HPDE6-E6E7 (cell line): ENCODE data around the gene MSLN.

ENCODE experiments used
- DNase-seq: peaks from one replicate; pipeline ENCODE4 v3.0.0; 2011; ENCODE audit warnings: missing footprints; ENCODE audit errors: extremely low spot score

Gene MSLN

DNA sequence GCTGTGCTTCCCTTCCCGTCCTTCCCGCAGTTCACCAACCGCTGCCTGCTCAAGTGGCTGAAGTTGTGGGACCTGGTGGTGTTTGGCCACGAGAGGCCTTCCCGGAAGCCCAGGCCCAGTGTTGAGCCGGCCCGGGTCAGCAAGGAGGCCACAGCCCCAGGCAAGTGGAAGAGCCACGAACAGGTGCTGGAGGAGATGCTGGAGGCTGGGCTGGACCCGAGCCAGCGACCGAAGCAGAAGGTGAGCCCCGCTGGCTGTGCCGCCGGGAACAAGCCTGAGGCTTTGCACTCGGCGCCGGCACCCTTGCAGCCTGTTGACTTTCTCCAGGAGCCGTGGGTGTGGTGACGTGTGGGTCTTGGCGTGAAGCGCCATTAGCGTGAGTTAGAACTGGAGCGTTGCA is 30.6 kb downstream of the MSLN start:
- no peak for DNase-seq

DNA sequence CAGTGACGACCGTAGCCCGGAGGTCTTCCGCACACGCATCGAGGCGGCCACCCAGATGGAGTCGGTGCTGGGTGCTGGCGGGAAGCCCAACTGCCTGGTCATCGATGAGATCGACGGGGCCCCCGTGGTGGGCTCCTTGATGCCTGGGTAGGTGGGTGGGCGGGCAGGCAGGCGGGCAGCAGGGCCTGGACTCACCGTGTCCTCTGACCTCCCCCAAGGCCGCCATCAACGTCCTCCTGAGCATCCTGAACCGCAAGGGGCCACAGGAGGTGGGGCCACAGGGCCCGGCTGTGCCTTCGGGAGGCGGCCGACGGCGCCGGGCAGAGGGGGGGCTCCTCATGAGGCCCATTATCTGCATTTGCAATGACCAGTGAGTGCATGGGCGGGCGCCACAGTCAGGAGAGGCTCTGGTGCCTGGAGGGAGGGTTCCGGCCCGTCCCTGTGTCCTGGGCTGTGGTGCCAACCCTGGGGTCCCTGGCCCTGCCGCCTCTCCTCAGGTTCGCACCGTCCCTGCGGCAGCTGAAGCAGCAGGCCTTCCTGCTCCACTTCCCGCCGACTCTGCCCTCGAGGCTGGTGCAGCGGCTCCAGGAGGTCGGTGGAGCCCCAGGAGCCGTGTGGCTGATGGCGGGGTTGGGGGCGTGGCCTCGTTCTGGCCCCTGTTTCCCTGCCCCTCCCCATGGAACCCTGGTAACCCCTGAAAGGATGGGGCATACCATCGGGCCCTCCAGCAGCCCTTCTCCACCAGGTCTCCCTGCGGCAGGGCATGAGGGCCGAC is 31.9 kb downstream of the MSLN start:
- DNase-seq: no peak

DNA sequence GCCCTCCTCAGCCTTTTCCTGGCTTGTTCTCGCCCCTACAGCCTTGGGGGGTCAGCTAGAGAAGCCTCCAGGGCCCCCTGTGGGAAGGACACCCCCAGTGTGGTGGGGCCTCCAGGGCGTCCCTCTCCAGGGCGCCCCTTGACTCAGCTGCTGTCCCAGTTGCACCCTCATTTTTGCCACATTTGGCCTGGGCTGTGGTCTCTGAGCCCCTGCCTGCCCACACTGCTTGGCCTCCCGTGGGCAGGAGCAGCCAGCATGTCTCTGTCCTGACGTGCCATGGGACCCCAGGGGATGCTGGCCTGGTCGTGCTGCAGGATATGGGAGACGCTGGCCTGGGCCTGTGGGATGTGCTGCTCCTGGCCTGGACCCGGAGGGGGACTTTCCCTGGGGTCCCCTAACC is 32.9 kb downstream of the MSLN start:
- DNase-seq: no peak

DNA sequence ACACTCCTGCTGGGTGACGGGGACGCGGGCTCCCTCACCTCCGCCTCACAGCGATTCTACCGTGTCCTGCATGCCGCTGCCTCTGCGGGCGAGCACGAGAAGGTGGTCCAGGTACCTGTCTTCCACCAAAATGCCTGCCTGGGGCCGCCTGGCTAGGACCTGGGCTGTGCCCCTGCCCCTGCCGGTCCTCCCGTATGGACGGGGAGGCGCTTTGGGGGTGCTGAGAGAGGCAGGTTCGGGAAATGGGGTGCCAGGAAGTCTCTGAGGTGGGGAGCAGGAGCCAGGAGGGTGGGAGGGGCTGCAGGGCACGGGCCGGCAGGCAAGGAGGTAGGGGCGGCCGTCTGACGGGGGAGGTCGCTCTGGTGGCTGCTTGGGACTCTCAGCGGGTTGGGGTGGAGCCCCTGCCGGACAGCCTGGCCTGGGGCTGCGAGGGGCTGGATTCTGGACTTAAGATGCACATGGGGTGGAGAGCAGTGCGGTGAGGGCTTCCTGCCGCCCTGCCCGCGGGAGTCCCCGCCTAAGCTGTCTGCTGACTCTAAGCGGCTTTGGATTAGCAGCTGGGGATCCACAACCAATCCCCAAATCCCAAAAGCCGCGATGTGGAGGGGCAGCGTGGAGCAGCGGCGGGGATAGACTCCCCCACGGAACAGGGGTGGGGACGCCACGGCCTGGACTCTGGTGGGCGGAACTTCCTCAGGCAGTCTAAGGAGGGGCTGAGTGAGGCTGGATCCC is 33.7 kb downstream of the MSLN start:
- no peak for DNase-seq

DNA sequence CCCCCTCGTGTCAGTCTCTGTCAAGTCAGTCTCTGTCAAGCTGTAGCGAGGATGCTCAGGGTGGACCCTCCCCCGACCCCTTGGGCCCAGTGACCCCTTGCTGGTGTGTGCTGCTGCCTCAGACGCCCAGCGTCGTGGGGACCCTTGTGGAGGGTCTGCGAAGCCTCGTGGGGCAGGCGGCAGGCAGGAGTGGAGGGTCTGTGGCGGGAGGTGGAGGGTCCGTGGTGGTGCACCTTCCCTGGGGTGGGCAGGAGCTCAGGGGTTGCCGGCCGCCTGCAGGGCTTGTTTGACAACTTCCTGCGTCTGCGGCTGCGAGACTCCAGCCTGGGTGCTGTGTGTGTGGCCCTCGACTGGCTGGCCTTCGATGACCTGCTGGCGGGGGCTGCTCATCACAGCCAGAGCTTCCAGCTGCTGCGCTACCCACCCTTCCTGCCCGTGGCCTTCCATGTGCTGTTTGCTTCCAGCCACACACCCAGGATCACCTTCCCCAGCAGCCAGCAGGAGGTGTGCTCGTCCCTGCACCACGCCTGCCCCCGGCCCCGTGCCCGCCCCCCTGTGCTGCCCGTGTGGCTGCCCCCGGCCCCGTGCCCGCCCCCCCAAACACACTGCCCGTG is 34.4 kb downstream of the MSLN start:
- DNase-seq: no peak

DNA sequence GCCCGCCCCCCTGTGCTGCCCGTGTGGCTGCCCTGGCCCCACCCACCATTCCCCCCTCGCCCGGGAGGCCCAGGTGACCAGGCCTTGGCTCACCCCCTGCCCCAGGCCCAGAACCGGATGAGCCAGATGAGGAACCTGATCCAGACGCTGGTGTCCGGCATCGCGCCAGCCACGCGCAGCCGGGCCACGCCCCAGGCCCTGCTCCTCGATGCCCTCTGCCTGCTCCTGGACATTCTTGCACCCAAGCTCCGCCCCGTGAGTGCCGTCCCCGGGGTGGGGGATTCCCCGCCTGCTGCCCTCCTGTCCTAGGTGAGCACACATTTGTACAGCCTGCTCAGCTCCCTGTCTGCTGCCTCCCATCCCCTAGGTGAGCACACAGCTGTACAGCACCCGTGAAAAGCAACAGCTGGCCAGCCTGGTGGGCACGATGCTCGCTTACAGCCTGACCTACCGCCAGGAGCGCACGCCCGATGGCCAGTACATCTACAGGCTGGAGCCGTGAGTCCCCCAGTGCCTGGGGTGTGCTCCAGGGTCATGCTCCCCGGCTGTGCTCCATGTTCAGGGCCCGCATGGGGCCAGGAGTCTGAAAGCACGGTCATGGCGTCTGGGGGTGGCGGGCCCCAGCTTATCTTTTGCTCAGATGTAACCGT is 35.2 kb downstream of the MSLN start:
- peak; percentile 59 for DNase-seq

DNA sequence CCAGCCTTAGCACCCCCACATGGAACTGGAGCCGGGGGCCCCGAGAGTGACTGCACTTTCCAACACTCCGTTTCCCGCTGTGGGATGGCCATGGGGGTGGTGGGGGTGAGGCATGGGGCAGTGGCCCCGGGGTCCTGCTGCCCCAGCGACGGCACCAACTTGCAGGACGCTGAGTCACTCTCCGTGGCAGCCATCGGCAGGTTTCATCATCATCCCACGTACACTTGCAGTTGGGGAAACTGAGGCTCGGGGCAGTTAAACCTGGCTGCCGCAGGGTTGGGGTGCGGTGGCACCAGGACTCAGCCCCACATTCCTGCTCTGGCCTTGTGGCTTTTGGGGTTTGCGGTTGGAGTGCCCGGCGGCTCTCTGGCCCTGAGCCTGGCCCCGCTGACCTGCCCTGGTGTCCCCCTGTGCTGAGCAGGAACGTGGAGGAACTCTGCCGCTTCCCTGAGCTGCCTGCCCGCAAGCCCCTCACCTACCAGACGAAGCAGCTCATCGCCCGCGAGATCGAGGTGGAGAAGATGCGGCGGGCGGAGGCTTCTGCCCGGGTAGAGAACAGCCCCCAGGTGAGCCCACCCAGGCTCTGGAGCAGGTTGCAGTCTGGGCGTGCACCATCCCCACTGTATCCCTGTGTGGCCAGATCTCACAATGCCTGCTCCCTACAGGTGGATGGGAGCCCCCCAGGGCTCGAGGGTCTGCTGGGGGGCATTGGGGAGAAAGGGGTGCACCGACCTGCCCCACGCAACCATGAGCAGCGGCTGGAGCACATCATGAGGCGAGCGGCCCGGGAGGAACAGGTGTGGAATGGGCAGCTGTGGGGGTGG is 36.0 kb downstream of the MSLN start:
- DNase-seq: no peak

DNA sequence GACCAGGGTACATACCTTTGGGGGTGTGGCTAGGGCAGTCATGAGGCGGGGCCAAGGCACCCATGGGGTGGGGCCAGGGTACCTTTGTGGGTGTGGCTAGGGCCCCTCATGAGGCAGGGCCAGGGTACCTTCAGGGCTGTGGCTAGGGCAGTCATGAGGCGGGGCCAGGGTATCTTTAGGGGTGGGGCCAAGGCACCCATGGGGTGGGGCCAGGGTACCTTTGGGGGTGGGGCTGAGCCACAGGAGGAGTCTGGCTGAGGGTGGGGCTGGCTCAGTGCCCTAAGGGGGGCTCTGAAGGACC is 36.5 kb downstream of the MSLN start:
- DNase-seq: no peak

DNA sequence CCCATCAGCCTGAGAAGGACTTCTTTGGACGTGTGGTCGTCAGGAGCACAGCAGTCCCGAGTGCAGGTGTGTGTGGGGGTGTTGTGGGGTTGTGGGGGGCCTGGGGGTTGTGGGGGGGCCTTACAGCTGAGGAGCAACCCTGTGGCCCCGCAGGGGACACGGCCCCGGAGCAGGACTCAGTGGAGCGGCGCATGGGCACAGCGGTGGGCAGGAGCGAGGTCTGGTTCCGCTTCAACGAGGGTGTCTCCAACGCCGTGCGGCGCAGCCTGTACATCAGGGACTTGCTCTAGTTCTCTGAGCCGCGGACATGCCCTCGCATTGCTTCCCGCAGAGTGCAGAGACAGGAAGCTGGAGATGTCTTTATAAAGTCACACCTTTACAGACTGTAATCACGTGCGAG is 37.2 kb downstream of the MSLN start:
- DNase-seq: no peak

DNA sequence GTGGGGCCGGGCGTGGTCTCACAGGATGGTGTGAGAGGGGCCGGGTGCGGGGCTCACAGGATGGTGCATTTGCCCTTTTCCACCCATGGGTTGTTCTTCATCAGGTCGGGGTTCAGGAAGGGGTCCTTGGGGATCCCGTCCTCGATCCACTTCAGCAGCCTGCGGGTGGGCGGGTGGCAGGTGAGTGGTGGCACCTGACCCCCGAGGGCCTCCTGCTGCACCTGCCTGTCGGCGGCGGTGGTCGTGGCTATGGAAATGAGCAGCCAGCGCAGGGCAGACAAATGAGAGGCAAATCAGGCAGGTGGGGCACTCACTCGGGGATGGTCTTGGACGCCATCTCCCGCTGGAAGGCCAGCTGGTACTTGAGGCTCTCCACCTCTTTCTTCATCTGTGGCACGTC is 38.1 kb downstream of the MSLN start:
- no peak for DNase-seq

DNA sequence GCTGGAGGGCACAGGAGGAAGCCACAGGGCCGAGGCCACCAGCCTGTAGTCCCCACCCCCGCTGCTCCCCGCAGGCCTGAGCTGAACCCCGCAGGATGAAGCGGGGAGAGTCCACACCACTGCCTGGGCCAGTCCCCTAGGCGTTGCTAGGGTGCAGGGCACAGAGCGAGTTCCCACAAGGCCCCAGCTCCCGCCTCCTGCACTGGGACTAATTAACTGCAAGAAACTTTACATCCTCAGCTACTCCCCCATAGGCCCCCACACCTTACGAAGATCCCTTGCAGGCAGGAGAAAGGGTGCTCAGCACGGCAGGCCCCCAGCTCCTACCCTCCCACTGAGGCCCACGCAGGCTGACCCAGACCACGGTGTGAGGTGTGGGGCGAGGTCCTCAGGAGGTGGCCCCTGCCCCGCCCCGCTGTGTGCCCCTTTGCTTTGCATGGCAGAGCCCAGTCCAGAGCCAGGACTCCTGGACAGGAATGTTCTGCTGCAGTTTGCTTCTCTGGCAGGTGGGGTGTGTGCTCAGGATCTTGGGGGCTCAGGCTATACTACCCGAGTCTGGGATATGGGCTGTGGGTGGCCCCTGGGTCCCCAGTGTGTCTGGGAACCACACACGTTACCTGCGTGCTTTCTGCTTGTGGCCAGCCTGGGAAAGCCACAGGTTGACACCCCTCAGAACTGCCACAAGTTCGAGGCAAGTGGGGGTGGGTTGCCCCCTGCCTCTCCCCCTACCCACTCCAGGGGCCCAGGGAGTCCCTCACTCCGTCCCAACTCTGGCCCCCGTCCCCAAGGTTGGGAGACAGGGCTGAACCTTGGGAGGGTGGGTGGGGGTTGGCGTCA is 38.8 kb downstream of the MSLN start:
- DNase-seq: no peak

DNA sequence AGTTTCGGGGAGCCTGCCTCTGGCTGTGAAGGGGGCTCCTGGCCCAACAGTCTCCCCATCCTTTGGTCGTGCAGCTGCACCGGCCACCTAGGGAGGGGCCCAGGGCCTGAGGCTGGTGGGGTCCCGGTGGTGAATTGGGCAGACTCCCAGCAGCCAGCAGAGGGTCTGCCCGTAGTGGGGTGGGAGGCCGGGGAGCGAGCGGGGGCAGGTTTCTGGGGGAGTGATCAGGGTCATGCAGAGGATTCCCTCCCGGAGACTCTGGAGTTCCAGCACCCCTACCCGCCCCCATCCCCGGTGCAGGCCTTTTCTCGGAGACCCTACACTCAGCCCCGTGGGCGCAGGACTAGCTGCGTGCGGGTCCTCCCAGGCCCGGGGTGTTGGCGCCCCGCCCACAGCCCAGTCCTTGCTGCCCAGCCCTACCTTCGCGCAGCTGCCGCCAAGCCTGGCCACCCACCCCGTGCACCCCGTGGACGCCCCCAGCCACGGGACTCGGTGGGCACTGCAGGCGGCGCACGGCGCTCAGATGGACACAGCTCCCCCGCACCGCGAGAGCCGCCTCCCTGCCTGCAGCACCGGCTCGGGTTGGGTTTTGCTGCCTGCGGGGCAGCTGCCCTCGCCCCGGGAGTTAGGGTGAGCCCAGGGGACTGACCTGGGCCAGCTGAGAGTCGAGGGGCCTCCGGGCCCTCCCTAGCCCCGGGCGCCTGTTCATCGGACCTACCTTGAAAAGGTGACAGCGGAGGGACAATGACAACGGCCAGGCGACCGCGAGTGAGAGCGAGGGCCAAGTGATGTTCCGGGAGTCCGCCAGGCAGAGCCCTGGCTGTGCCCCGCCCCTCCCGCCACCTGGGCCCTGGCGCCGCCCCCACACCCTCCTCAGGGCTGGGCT is 39.7 kb downstream of the MSLN start, which contains the start of gene GNG13:
TSS of gene GNG13 (minus strand) at position 787 of the 886 bp plus-strand sequence. CDS start 1,657 bp downstream, outside the sequence.
- DNase-seq: no peak

DNA sequence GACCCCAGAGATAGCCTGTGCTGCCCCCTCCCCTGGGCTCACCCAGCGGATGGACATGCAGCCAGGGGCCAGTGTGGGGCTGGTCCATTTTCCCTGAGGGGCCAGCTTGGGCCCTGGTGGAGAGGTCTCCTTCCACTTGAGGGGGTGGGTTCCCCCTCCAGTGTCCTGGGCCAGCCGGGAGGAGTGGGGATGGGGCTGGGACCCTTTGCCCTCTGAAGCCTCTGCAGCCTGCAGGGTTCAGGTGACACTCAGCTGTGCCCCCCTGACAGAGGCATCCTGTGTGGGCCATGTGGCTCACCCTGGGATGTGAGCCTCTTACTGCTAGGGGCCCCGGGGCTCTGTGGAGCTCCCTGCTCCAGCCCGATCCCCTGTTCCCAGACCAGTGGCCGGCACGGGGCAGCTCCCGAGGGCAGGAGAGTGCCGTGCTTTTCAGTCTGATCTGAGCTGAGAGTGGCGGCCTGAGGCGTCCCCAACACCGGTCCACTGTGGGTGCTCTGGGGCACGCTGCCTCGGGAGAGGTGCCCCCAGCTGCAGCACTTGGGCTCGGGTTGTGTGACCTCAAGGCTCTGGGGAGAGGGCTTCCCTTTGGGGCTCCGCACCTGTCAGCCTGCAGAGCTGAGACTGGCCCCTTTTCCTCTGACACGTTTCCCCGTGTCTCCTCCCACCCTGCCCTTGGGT is 40.4 kb downstream of the MSLN start:
- no peak for DNase-seq

DNA sequence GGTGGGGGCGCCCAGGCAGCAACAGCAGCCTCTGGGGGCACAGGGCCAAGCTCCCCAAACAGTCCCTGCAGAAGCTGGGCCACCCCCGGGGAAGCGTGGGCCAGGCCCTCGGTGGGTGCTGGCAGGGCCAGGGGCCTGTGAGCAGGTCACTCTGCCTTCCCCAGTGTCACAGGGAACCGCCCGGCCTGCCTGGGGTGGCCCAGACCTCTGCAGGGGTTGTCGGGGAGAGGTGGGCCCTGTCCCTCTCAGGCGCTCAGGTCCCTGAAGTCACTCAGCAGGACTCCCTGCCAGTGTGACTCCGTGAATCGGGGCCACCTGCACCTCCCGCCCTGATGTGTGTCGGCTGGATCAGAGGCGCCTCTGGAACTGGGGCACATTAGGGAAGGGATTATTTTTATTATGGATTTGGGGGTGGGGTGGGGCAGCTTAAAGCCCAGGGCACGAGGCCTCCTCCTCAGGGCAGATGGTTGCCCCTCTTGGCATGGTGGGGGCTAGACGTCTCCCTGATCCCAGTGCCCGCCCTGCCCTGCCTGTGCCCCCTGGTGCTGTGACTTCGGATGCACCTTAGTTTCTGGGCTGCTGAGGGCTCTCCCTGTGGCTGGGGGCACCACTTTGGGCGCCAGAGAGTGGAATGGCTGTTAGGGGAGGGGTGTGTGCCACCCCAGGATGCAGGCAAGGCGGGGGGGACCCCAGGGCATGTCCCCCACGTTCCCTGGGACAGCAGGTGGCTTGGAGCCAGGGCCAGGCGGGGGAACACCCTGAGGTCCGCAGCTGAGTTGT is 41.2 kb downstream of the MSLN start:
- DNase-seq: no peak

DNA sequence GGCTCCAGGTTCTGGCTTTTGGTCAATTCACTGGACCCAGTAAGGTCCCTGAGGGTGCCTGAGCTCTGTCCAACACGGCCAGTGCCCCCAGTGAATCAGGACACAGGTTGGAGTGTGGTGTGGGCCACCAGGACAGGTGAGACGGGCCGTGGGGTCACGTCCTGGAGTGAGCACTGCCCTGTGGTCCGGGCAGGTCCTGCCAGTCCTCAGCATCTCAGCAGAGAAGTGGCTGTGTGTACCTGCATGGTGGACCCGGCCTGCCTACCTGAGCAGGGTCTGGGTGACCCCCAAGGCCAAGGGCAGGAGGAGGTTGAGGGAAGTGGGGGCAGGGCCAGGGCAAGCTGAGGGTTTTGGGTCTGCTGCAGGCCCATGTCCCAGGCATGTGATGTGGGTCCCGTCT is 41.9 kb downstream of the MSLN start:
- DNase-seq: no peak

DNA sequence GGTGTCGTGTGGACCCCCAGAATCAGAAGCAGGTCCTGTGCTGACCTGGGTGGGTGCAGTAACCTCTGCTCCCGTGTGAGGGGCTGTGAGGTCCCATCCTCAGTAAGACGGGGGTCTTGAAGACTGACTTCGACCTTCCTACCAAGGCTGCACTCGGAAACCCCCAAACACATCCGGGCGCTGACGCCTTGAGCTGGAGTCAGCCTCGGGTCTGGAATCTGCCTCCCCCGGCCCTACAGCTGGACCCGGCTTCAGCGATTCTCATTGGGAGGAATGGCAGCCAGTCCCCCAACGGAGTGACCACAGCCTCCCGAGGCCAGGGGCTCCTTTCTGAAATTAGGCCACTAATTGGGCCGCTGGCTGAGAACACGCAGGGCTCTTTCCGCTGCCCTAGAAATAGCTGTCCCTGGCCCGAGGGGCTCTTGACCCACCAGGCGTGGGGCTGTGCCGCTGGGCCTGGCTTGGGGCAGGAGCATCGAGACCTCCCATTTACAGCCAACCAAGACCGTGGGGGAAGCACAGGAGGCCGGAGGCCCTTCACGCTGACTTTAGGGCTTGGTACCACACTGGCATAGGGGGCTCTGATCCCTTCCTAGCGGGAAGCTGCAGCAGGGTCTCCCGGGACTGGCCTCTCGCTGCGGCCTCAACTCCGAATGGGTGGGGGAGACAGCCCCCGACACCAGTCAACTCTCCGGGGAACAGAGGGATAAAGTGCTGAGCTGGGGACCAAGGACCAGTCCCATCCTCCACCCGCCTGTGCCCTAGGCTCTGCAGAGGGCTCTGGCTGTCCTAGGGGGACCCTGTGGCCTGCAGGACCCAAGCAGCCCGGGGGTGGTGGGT is 42.6 kb downstream of the MSLN start:
- no peak for DNase-seq

DNA sequence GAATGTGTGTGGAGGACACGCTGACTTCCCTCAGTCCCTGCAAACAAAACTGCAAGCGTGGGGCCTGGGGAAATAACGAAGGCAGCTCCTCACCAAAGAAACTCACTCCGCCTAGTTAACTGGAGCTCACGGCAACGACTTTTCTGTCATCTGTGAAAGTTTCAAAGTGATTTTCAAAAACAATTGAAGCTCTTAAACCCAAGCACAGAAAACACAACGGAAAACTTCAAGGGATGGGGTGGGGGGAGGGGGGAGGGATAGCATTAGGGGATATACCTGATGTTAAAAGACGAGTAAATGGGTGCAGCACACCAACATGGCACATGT is 43.2 kb downstream of the MSLN start:
- DNase-seq: no peak
